Measurements from ENCODE around the gene CLPX.

CLPX gene

GRCh38 chr15:65206750-65207149 lies 21.6 kb upstream of the CLPX start:
- no peak overlapping the region for H3K4me3 ChIP-seq (replicated peaks; ENCODE audit: low read depth, low read length)
- no peak for TF ChIP-seq CTCF (IDR thresholded peaks at IDR 0.05; ENCODE audit: low read length, missing control alignments)

DNA sequence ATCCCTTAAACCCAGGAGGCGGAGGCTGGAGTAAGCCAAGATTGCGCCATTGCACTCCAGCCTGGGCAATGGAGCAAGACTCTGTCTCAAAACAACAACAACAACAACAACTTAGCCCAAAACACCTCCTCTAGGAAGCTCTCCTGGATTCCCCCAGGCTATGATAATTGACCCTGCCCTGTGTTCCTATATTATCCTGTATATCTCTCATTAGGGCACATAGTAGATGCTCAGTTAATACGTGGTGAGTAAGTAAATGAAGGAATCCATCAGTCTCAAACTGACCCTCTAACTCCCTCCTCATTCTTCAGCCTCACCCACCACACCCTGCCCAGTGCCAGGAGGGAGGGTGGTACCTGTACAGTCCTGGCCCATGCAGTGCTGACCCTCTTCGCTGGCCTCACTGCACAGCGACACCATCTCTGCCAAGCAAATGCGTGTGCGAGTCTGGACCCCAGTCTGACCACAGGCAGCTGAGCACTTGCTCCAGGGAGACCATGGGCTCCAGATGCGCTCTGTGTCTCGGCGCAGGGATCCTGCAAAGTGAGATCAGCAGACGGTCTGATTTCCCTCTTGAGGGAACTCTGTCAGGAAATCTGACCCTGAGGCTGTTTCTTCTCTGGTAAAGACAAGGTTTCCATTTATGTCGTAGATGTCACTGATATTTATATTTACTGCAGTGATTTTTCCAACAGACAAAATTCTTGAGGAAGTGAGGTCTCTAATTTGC lies 20.0 kb upstream of the CLPX start:
- H3K4me3 ChIP-seq (replicated peaks; ENCODE audit: low read depth, low read length), result no peak overlapping the region
- no peak for TF ChIP-seq CTCF (IDR thresholded peaks at IDR 0.05; ENCODE audit: low read length, missing control alignments)
- no peak for DNase-seq (ENCODE audit: low read depth)

More at GRCh38 chr15:65206750-65207149, 21.6 kb upstream of the CLPX start:
- DNase-seq (ENCODE audit: low read depth), result no peak

DNA sequence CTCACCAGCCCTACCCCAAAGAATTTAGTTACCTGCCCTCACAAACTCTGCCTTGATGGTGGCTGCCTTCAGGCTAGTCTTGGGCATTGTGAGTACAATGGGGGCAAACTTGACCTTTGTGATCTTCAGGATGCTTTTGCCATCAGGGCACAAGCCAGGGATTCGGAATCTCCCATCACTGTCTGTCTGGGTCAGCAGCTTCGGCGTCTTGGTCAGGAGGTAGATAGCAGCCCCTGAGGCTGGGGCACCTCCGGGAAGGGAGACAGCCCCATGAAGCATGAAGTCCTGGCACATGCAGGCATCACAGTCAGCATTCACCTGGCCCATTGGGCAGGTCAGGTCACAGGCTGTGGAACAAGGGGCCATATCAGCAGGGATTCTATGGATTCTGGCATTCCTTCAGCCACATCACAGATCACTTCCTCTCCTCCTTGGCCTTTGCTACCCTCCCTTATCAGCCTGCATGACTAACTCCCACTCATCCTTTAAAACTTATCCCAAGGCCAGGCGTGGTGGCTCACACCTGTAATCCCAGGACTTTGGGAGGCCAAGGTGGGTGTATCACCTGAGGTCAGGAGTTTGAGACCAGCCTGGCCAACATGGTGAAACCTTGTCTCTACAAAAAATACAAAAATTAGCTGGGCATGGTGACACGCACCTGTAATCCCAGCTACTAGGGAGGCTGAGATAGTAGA lies 19.2 kb upstream of the CLPX start:
- no peak for TF ChIP-seq CTCF (IDR thresholded peaks at IDR 0.05; ENCODE audit: low read length, missing control alignments)
- no peak overlapping the region for H3K4me3 ChIP-seq (replicated peaks; ENCODE audit: low read depth, low read length)
- DNase-seq (ENCODE audit: low read depth), result no peak

GRCh38 chr15:65201918-65202317 lies 16.8 kb upstream of the CLPX start:
- TF ChIP-seq CTCF (IDR thresholded peaks at IDR 0.05; ENCODE audit: low read length, missing control alignments), result no peak
- H3K4me3 ChIP-seq (replicated peaks; ENCODE audit: low read depth, low read length), result no peak overlapping the region
- DNase-seq (ENCODE audit: low read depth), result no peak

DNA sequence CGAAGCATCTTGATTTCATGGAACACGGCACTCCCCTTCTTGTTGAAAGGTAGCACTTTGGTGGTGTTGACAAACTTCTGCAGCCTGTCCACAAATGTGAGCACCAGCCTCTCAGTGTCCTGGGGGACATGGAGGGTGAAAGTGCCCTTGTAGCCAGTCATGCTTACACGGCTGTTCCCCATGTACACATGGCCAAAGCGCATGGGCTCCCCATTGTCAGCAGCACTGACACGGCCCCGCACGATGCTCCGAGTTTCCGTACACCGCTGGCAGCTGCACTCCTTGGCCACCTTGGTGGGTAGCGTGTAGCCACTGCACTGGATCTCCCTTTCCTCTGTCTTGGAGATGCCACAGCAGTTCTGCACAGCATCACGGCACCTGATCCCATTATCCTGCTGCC lies 13.4 kb upstream of the CLPX start:
- no peak overlapping the region for H3K4me3 ChIP-seq (replicated peaks; ENCODE audit: low read depth, low read length)
- no peak for TF ChIP-seq CTCF (IDR thresholded peaks at IDR 0.05; ENCODE audit: low read length, missing control alignments)
- DNase-seq (ENCODE audit: low read depth), result no peak

GRCh38 chr15:65197337-65197645 lies 12.1 kb upstream of the CLPX start:
- H3K4me3 ChIP-seq (replicated peaks; ENCODE audit: low read depth, low read length), result no peak overlapping the region
- no peak for TF ChIP-seq CTCF (IDR thresholded peaks at IDR 0.05; ENCODE audit: low read length, missing control alignments)
- DNase-seq (ENCODE audit: low read depth), result no peak
